Upper lobe of right lung (tissue), 1 donor: ENCODE measurements around the gene UBFD1. TPM values are rescaled to one million over a fixed set of nuclear protein-coding genes. Genes with fewer than 3 reads are reported as not detected.
A peak's percentile ranks its signal among the peaks of the same experiment; 100 is the strongest.
"Not testable (repeated sequence)": the region's sequence is repeated elsewhere in the genome, so short reads cannot be mapped to it uniquely, and the experiment has no call there.

Experiments
- ATAC-seq: fragments of 200-7000 bp; cut with Tn5 transposase; one replicate; pipeline ENCODE4 v1.9.1; 2020; ENCODE audit warnings: mild to moderate bottlenecking, moderate library complexity
- DNase-seq: peaks from one replicate; pipeline ENCODE4 v3.0.0-alpha.2; 2020
- H3K27ac ChIP-seq: fragments of 200-600 bp; one replicate; pipeline ENCODE4 v1.8.0; 2022
- H3K27me3 ChIP-seq: fragments of 200-600 bp; one replicate; pipeline ENCODE4 v1.8.0; 2022; ENCODE audit warnings: mild to moderate bottlenecking
- H3K36me3 ChIP-seq: fragments of 200-600 bp; one replicate; pipeline ENCODE4 v1.8.0; 2022
- H3K4me1 ChIP-seq: fragments of 200-600 bp; one replicate; pipeline ENCODE4 v1.8.0; 2022
- H3K4me3 ChIP-seq: fragments of 200-600 bp; one replicate; pipeline ENCODE4 v1.8.0; 2022; ENCODE audit warnings: mild to moderate bottlenecking
- H3K9me3 ChIP-seq: fragments of 200-600 bp; one replicate; pipeline ENCODE4 v1.8.0; 2022
- CTCF ChIP-seq: fragments of 200-600 bp; IDR thresholded peaks from one replicate; pipeline ENCODE4 v1.8.0; 2022; ENCODE audit warnings: antibody characterized with exemption
- intact Hi-C: fragments of 100-400 bp; cut with DNase I; formaldehyde crosslinking; loops from one replicate; pipeline ENCODE4 v1.11.0; 2022
- total RNA-seq: library from RNA; stranded (reverse); fragmentation: NEBNext Ultra II Directional; extraction: Animal tissue kit (Norgen Biotek cat#: 25700); gene quantifications from one replicate; pipeline ENCODE4 v1.2.1, GENCODE V29; 2021
- donor health status: DM: no; HTN: yes; CAD: no; lungs with severe emphysema.

The UBFD1 gene
- total RNA-seq, 1 donor from 2014 or later: 42.3 TPM

DNA sequence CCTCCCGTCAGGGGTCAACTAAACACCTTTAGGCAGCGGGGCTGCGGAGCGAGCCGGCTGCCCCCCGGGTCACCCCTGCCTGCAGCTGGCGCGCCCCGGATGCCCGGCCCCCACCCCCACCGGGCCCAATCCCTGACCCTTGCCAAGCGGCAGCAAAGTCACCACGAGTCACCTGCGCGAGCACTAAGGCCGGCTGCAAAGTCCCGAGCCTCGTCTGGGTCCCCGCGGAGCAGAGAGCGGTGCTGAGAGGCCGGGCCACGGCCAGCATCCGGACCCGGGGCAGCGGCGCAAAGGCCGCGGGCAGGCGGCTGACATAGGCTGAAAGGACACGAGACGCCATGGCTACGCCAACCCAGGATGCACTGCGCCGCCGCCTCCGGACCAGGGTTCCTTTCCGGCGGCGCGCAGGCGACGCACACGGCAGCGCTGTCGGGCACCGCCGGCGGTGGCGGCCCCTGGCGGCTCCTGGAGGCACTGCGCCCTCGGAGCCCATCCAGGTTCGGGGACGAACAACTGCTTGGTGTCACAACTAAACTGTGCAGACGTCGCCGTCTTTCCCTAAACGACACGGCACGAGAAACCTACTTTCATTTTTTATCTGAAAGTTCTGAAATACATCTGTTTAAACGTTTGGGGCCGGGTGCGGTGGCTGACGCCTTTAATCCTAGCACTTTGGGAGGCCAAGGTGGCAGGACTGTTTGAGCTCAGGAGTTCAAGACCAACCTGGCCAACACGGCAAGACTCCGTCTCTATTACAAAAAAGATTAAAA is 38.6 kb downstream of the UBFD1 start, which contains the start of gene NDUFAB1:
TSS of gene NDUFAB1 (minus strand) at position 366 of the 770 bp plus-strand sequence. CDS start at position 340, 26 bp downstream.
- Histone ChIP-seq H3K27me3 (no peaks in the 10 kb centered on the region), H3K36me3 (peaks cover 24% of the 10 kb centered on the region), H3K4me3 (peak within 1 kb of the TSS; percentile 97), H3K9me3 (no peaks in the 10 kb centered on the region), H3K4me1 (peaks cover 12% of the 10 kb centered on the region), H3K27ac (peak within 1 kb of the TSS; percentile 89)
- intact Hi-C loops: no loop called here
- ATAC-seq: peak; percentile 100
- peak; percentile 95 for DNase-seq
- peak; percentile 100 for TF ChIP-seq CTCF

DNA sequence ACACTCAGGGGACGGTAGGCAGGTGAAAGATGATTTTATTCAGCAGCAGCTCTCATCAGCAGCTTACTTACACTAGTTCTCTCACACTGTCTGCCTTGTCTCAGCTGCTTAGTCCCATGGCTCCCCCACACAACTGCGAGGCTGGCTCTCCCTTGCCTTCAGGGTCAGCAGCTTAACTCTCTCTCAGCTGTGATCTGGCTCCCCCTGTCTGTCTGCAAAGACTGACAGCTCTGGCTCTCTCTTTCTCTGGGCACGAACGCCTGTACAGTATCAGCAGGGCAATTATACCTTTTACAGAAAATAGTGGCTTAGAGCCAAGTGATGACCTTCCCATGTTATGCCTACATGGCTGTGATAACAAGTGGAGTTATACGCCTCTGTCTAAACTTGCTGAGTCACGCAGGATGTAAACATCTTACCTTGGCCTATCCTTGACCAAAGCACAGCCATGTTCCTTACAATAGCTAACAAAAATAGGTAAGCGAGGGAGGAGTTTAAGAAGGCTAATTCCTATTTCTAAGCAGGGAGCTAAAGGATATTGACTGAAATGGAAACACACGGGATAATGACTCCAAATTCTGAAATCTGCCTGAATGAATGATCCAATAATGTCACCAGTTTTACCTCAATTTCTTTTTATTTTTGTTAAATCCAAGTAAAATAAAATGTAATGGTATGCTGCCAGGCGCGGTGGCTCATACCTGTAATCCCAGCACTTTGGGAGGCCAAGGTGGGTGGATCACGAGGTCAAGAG is 39.7 kb downstream of the UBFD1 start:
- H3K27ac ChIP-seq: no peak overlapping the region
- ATAC-seq: no peak
- H3K36me3 ChIP-seq: peaks cover 21% of the 10 kb centered on the region
- peaks cover 12% of the 10 kb centered on the region for H3K4me1 ChIP-seq
- intact Hi-C loops: no loop called here
- no peaks in the 10 kb centered on the region for H3K9me3 ChIP-seq
- DNase-seq: no peak
- H3K4me3 ChIP-seq: no peak overlapping the region
- no peak for TF ChIP-seq CTCF
- no peaks in the 10 kb centered on the region for H3K27me3 ChIP-seq

- intact Hi-C loops: no loop called here
- Histone ChIP-seq H3K9me3 (no peaks in the 10 kb centered on the region), H3K4me1 (no peaks in the 10 kb centered on the region), H3K4me3 (no peak overlapping the region), H3K27ac (no peak overlapping the region), H3K36me3 (peaks cover 72% of the 10 kb centered on the region), H3K27me3 (no peaks in the 10 kb centered on the region)
- no peak for TF ChIP-seq CTCF
- no peak for DNase-seq
- ATAC-seq: no peak
These were observed 50.2 kb downstream of the UBFD1 start for GRCh38 chr16:23607726-23608125.

GRCh38 chr16:23608194-23608593 is 50.7 kb downstream of the UBFD1 start:
- H3K36me3 ChIP-seq: peaks cover 72% of the 10 kb centered on the region
- H3K9me3 ChIP-seq: no peaks in the 10 kb centered on the region
- H3K4me1 ChIP-seq: no peaks in the 10 kb centered on the region
- no peak overlapping the region for H3K4me3 ChIP-seq
- no peak overlapping the region for H3K27ac ChIP-seq
- peak; percentile 12 for ATAC-seq
- intact Hi-C loops: no loop called here
- no peak for TF ChIP-seq CTCF
- no peak for DNase-seq
- no peaks in the 10 kb centered on the region for H3K27me3 ChIP-seq

DNA sequence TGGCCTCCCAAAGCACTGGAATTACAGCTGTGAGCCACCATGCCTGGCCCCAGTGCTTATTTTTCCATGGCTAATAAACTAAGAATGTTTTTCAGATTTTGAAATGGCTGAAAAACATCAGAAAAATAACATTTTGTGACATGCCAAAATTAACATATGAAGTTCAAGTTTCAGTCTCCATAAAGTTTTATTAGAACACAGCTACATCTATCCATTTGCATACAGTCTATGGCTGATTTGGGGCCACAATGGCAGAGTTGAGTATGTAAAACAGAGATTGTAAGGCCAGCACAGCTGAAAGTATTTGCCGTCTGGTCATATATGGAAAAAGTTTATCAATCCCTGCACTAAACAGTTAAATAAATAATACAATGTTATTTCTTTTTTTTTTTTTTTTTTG is 52.4 kb downstream of the UBFD1 start:
- intact Hi-C loops: no loop called here
- Histone ChIP-seq H3K4me1 (no peaks in the 10 kb centered on the region), H3K36me3 (peaks cover 65% of the 10 kb centered on the region), H3K4me3 (no peak overlapping the region), H3K27ac (no peak overlapping the region), H3K27me3 (no peaks in the 10 kb centered on the region), H3K9me3 (no peaks in the 10 kb centered on the region)
- no peak for ATAC-seq
- DNase-seq: no peak
- TF ChIP-seq CTCF: no peak

GRCh38 chr16:23610905-23611304 is 53.4 kb downstream of the UBFD1 start:
- H3K36me3 ChIP-seq: peaks cover 62% of the 10 kb centered on the region
- not testable (repeated sequence) for H3K4me1 ChIP-seq, ATAC-seq

More at GRCh38 chr16:23610905-23611304, 53.4 kb downstream of the UBFD1 start:
- H3K9me3 ChIP-seq, H3K4me3 ChIP-seq, DNase-seq, H3K27ac ChIP-seq, H3K27me3 ChIP-seq, intact Hi-C loops: not testable (repeated sequence)
